ENCODE measurements around the gene APCDD1.
A peak's percentile ranks its signal among the peaks of the same experiment; 100 is the strongest.

APCDD1 gene

GRCh38 chr18:10516078-10516477, 61.6 kb downstream of the APCDD1 start:
- TF ChIP-seq CTCF (IDR thresholded peaks at IDR 0.05; ENCODE audit: low read depth, low read length): no peak
- no peak overlapping the region for H3K4me3 ChIP-seq (ENCODE audit: low read depth, low read length)

DNA sequence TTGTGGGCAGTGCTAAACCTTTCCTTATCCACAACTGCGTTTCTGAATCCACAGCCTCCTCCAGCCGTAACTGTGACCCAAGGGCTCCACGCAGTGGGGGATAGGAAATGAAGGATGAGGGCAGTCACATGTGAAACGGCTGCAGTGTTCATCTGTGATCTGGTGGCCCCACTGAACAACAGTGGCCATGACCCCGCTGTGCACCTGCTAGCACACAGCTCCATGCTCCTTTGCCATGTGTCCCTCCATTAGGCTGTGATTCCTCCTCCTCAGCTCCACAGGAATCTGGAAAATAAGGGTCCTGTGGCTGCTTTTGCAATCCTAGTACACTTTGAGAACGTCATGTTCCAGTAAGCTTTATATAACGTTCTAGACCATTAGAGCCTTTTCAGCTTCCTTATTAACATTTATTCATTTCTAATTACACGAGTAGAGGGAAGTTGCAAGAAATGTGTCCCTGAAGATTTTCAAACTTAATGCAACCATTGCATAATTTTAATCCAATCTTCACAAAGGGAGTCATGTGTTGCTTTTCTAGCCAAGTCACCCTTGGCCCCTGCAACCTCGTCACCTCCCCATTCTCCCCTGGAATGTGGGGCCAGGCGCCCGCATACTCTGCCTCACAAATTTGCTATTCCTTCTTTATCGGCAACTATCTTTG, 64.3 kb downstream of the APCDD1 start:
- peak; percentile 55; the same call in 1 of the 2 replicates for TF ChIP-seq CTCF (IDR thresholded peaks at IDR 0.05; ENCODE audit: low read depth, low read length)
- no peak overlapping the region for H3K4me3 ChIP-seq (ENCODE audit: low read depth, low read length)

GRCh38 chr18:10519366-10519765, 64.9 kb downstream of the APCDD1 start:
- no peak overlapping the region for H3K4me3 ChIP-seq (ENCODE audit: low read depth, low read length)
- TF ChIP-seq CTCF (IDR thresholded peaks at IDR 0.05; ENCODE audit: low read depth, low read length): no peak

- peak; percentile 80 for TF ChIP-seq CTCF (IDR thresholded peaks at IDR 0.05; ENCODE audit: low read depth, low read length)
- peak overlapping the region; percentile 26 for H3K4me3 ChIP-seq (ENCODE audit: low read depth, low read length)
Measured at GRCh38 chr18:10519999-10520935, 65.8 kb downstream of the APCDD1 start.

DNA sequence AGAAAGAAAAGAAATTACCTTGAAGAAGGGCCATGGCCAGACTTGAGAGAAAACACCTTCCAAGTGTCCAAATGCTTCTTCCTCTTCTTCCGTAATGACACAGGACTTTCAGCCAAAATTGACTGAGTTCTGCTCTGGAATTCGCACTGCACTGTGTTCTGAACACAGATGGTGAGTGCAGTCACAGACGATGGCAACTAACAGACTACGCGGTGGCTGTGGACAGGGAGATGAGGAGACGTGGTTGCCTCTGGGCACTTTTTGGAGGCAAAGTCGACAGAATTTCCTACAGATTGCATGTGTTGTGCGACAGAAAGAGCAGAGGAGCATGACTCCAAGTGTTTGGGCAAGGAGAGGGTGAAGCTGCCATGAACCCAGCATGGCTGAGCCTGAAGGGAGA, 67.1 kb downstream of the APCDD1 start:
- TF ChIP-seq CTCF (IDR thresholded peaks at IDR 0.05; ENCODE audit: low read depth, low read length): no peak
- H3K4me3 ChIP-seq (ENCODE audit: low read depth, low read length): no peak overlapping the region

GRCh38 chr18:10522574-10522973, 68.1 kb downstream of the APCDD1 start:
- H3K4me3 ChIP-seq (ENCODE audit: low read depth, low read length): no peak overlapping the region
- TF ChIP-seq CTCF (IDR thresholded peaks at IDR 0.05; ENCODE audit: low read depth, low read length): no peak

DNA sequence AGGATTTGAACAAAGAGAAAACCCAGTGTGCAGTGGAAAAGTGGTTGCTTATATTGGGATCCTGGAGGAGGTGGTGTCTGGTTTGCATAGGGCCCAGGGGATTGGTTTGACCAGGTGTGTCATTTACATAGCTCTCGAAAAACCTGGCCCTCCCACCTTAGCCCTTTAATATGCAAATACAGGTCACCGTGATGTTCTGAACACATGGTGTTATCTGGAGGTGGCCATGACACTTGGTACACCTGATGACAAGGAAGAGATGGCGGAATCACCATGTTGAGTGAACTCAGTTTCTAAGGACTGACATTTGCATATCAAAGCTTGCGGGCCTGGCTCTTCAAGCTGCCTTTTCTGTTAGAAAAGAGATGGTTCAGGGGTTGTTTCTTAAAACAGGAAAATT, 69.1 kb downstream of the APCDD1 start:
- no peak overlapping the region for H3K4me3 ChIP-seq (ENCODE audit: low read depth, low read length)
- TF ChIP-seq CTCF (IDR thresholded peaks at IDR 0.05; ENCODE audit: low read depth, low read length): no peak
